Caco-2 (cell line): Measurements from ENCODE around the gene COL4A6. TPM values are rescaled to one million over a fixed set of nuclear protein-coding genes. Genes with fewer than 3 reads are reported as not detected.

Experiments used
- BruUV-seq: library from RNA; stranded (reverse); fragments of 400-500 nt; replicated peaks from 2 replicates; lab custom pipeline; 2021; lab: Mats Ljungman, UMichigan
- CTCF ChIA-PET: fragments of 300-600 bp; sonication (Branson Sonifier 250); formaldehyde crosslinking; loops from one replicate; lab custom pipeline; 2022; ENCODE audit warnings: antibody characterized with exemption; lab: Charles Lee
- POLR2A ChIA-PET: fragments of 300-600 bp; sonication (Branson Sonifier 250); formaldehyde crosslinking; loops from one replicate; lab custom pipeline; 2022; ENCODE audit warnings: antibody characterized with exemption; lab: Charles Lee
- DNase-seq, 2 experiments: peaks; one replicate each; pipeline versions ENCODE4 v3.0.0 to v3.0.0-alpha.2; 2020 to 2022
- H3K27me3 ChIP-seq: replicated peaks from 2 replicates; pipeline ENCODE4 v1.6.0; 2011; ENCODE audit warnings: low read length; ENCODE audit not compliant: control insufficient read depth, insufficient read depth
- H3K36me3 ChIP-seq: 2 replicates; pipeline ENCODE4 v1.5.1; 2011; ENCODE audit warnings: low read length; ENCODE audit not compliant: control insufficient read depth, insufficient read depth
- H3K4me1 ChIP-seq: fragments of 250-450 bp; sonication (Bioruptor Pico); 2 replicates; pipeline ENCODE4 v1.5.1; 2020; ENCODE audit warnings: mild to moderate bottlenecking
- H3K4me3 ChIP-seq: 2 replicates; pipeline ENCODE4 v1.5.1; 2011; ENCODE audit warnings: low read depth, mild to moderate bottlenecking, control low read depth, low read length
- H3K9me3 ChIP-seq: fragments of 250-450 bp; sonication (Bioruptor Pico); 2 replicates; pipeline ENCODE4 v1.5.1; 2020; ENCODE audit warnings: mild to moderate bottlenecking, moderate library complexity
- H3K27ac Mint-ChIP-seq: one replicate; pipeline ENCODE4 v1.8.0; 2022; ENCODE audit warnings: mixed read lengths; ENCODE audit not compliant: unreplicated experiment
- H3K27me3 Mint-ChIP-seq: one replicate; pipeline ENCODE4 v1.8.0; 2022; ENCODE audit warnings: mixed read lengths; ENCODE audit not compliant: insufficient read depth, unreplicated experiment
- H3K36me3 Mint-ChIP-seq: one replicate; pipeline ENCODE4 v1.8.0; 2022; ENCODE audit warnings: mild to moderate bottlenecking, mixed read lengths; ENCODE audit not compliant: insufficient read depth, unreplicated experiment
- H3K4me1 Mint-ChIP-seq: one replicate; pipeline ENCODE4 v1.8.0; 2022; ENCODE audit warnings: low read depth, mixed read lengths; ENCODE audit not compliant: unreplicated experiment
- H3K4me3 Mint-ChIP-seq: one replicate; pipeline ENCODE4 v1.8.0; 2022; ENCODE audit warnings: mild to moderate bottlenecking, moderate library complexity, mixed read lengths; ENCODE audit not compliant: unreplicated experiment
- H3K9me3 Mint-ChIP-seq: one replicate; pipeline ENCODE4 v1.8.0; 2022; ENCODE audit warnings: mixed read lengths; ENCODE audit not compliant: unreplicated experiment
- intact Hi-C: fragments of 100-400 bp; cut with micrococcal nuclease; formaldehyde crosslinking; loops from one replicate; pipeline ENCODE4 v1.10.0; 2022; ENCODE audit not compliant: unreplicated experiment
- total RNA-seq: library from RNA; stranded (reverse); gene quantifications from 2 replicates; pipeline ENCODE4 v1.2.3, GENCODE V29; 2022
- TF ChIP-seq, protein P1 (sequence below), 2 experiments: fragments of 200-600 bp in 1 of 2; IDR thresholded peaks; 1 replicate in 1 of 2; 2 replicates in 1 of 2; pipeline versions ENCODE4 v1.5.1 to v1.8.0; 2011 to 2022; ENCODE audit warnings: antibody characterized with exemption in 1 of 2, control low read depth in 1 of 2, inconsistent platforms in 1 of 2, low read depth in 1 of 2, low read length in 1 of 2, mild to moderate bottlenecking in 1 of 2, moderate library complexity in 1 of 2; ENCODE audit not compliant: insufficient read depth in 1 of 2, severe bottlenecking in 1 of 2, unreplicated experiment in 1 of 2

COL4A6 gene
- total RNA-seq, 1 experiment from 2014 or later = 16.0 TPM

DNA sequence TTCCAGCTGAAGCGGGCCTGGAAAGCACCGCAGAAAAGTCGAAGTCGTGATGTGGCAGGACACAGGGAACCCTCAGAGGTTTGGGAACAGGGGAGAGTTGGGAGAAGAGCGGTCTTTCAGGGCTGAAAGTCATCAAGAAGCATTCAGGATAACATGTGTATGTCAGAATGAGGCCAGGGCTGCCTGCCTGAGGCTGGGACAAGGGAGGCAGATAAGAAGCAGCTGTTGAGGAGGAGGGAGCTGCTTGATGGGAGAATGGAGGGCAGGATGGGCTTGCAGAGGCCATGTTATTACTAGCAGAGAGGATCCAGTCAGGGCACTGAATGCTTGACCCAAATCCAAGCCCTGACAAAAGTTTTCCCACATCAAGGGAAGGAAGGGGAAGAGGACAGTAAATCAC is 214.6 kb downstream of the COL4A6 start:
- Mint-ChIP-seq H3K9me3 (no peaks in the 10 kb centered on the region), H3K4me1 (no peaks in the 10 kb centered on the region), H3K36me3 (peaks cover 5% of the 10 kb centered on the region), H3K27me3 (no peaks in the 10 kb centered on the region), H3K27ac (peak overlapping the region; percentile 28), H3K4me3 (no peak overlapping the region)
- TF ChIP-seq, protein P1, sequence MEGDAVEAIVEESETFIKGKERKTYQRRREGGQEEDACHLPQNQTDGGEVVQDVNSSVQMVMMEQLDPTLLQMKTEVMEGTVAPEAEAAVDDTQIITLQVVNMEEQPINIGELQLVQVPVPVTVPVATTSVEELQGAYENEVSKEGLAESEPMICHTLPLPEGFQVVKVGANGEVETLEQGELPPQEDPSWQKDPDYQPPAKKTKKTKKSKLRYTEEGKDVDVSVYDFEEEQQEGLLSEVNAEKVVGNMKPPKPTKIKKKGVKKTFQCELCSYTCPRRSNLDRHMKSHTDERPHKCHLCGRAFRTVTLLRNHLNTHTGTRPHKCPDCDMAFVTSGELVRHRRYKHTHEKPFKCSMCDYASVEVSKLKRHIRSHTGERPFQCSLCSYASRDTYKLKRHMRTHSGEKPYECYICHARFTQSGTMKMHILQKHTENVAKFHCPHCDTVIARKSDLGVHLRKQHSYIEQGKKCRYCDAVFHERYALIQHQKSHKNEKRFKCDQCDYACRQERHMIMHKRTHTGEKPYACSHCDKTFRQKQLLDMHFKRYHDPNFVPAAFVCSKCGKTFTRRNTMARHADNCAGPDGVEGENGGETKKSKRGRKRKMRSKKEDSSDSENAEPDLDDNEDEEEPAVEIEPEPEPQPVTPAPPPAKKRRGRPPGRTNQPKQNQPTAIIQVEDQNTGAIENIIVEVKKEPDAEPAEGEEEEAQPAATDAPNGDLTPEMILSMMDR (IDR thresholded peaks at IDR 0.05; ENCODE audit: insufficient read depth in 1 of 2, low read depth in 1 of 2, low read length in 1 of 2, severe bottlenecking in 1 of 2, unreplicated experiment in 1 of 2) = no peak
- H3K9me3 ChIP-seq = no peaks in the 10 kb centered on the region
- H3K4me1 ChIP-seq = no peaks in the 10 kb centered on the region
- H3K36me3 ChIP-seq = no peaks in the 10 kb centered on the region
- ChIA-PET CTCF (interaction anchor here (0.9 to 1.4 kb wide), 2 partner anchors 24 to 76 kb away, joined by 3 to 13 read pairs; no protein-coding TSS in a partner anchor), POLR2A (no interaction called here)
- DNase-seq = no peak
- H3K4me3 ChIP-seq = no peak overlapping the region
- intact Hi-C loops = no loop called here
- no peaks in the 10 kb centered on the region for H3K27me3 ChIP-seq
- no TSS peak for BruUV-seq

DNA sequence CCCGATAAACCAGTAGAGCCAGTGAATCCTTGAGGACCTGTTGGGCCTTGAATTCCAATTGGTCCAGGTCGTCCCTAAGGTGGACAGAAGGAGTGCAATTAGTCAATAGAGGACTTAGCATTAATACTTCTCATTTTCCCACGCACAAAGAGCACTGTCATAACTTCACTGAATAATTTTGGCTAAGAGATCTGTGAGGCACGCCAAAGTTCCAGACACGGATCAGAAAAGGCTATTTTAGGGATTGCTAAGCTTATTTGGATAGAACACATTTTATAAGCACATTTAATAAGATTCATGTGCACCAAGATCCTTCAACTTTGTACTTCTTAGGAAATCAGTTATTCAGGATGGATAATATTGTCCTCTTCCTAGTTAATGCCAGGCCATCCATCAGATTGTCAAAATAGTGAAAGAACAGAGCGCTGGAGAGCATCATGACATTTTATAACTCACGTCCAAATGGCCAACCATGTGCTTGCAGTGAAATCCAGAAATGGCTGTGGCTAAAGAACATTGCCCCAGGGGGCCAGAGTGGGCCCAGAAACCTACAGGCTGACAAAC is 216.8 kb downstream of the COL4A6 start:
- TF ChIP-seq, protein P1 (IDR thresholded peaks at IDR 0.05; ENCODE audit: insufficient read depth in 1 of 2, low read depth in 1 of 2, low read length in 1 of 2, severe bottlenecking in 1 of 2, unreplicated experiment in 1 of 2) = no peak
- Histone ChIP-seq H3K9me3 (no peaks in the 10 kb centered on the region), H3K27me3 (no peaks in the 10 kb centered on the region), H3K4me3 (no peak overlapping the region), H3K36me3 (no peaks in the 10 kb centered on the region), H3K4me1 (no peaks in the 10 kb centered on the region)
- H3K36me3 Mint-ChIP-seq = peaks cover 5% of the 10 kb centered on the region
- H3K27me3 Mint-ChIP-seq = no peaks in the 10 kb centered on the region
- DNase-seq = no peak
- H3K4me1 Mint-ChIP-seq = no peaks in the 10 kb centered on the region
- ChIA-PET POLR2A (no interaction called here), CTCF (no interaction called here)
- no TSS peak for BruUV-seq
- H3K4me3 Mint-ChIP-seq = no peak overlapping the region
- no peaks in the 10 kb centered on the region for H3K9me3 Mint-ChIP-seq
- intact Hi-C loops = no loop called here
- no peak overlapping the region for H3K27ac Mint-ChIP-seq

DNA sequence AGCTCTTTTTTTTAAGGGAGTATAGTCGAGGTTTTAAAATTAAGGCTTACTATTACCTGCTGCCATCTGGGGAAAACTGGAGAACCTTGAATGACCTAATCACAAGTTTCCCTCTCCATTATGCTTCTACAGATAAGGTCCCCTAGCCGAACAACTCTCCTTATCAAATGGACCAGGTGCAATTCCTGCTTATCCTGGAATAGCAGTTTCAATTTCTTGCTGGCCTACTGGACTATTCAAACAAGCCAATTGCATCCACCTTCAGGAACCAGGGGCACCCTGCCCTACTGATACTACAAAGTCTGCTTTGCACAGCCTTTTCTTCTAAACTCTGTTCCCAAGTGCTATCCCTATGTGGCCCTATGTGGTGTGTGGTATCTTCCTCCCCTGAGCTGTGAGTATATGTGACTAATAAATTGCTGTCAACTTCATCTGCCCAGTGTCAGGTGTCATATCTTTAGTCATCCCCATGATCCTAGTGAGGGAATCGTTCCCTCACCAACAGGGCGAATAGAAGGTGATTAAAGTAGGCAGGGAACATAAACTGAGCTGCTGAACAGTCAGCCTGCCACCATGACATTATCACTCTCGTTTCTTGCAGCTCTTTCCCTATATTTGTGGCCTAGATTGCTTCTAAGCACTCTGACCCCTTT is 218.1 kb downstream of the COL4A6 start:
- TF ChIP-seq, protein P1 (IDR thresholded peaks at IDR 0.05; ENCODE audit: insufficient read depth in 1 of 2, low read depth in 1 of 2, low read length in 1 of 2, severe bottlenecking in 1 of 2, unreplicated experiment in 1 of 2) = no peak
- Mint-ChIP-seq H3K27ac (no peak overlapping the region), H3K4me3 (no peak overlapping the region), H3K27me3 (no peaks in the 10 kb centered on the region), H3K9me3 (no peaks in the 10 kb centered on the region), H3K36me3 (peaks cover 5% of the 10 kb centered on the region), H3K4me1 (no peaks in the 10 kb centered on the region)
- H3K9me3 ChIP-seq = no peaks in the 10 kb centered on the region
- no TSS peak for BruUV-seq
- POLR2A ChIA-PET = no interaction called here
- no peak for DNase-seq
- H3K27me3 ChIP-seq = no peaks in the 10 kb centered on the region
- no peak overlapping the region for H3K4me3 ChIP-seq
- no peaks in the 10 kb centered on the region for H3K36me3 ChIP-seq
- CTCF ChIA-PET = no interaction called here
- intact Hi-C loops = no loop called here
- H3K4me1 ChIP-seq = no peaks in the 10 kb centered on the region
